IMR-90 (cell line): Measurements from ENCODE around the gene MT1G. TPM values are rescaled to one million over a fixed set of nuclear protein-coding genes. Genes with fewer than 3 reads are reported as not detected.

ENCODE experiments used
- ATAC-seq: fragments of 200-7000 bp; cut with Tn5 transposase; 2 replicates; pipeline ENCODE4 v1.9.1; 2020; ENCODE audit warnings: low read depth, mild to moderate bottlenecking, moderate library complexity
- BruUV-seq: library from RNA; stranded (reverse); fragments of 400-500 nt; replicated peaks from 2 replicates; lab custom pipeline; 2021; lab: Mats Ljungman, UMichigan
- CTCF ChIA-PET: fragments of 300-600 bp; formaldehyde crosslinking; extraction: SDS; loops from one replicate; lab custom pipeline; 2021; ENCODE audit warnings: antibody characterized with exemption; lab: Yijun Ruan, JAX
- POLR2A ChIA-PET: fragments of 300-600 bp; sonication (Branson Sonifier 250); formaldehyde crosslinking; loops from one replicate; lab custom pipeline; 2022; ENCODE audit warnings: antibody characterized with exemption; ENCODE audit not compliant: unreplicated experiment; lab: Charles Lee
- DNase-seq: peaks from one replicate; pipeline ENCODE4 v3.0.0; 2013
- H2AFZ ChIP-seq: replicated peaks from 2 replicates; pipeline ENCODE3; 2013; ENCODE audit warnings: low read length, mild to moderate bottlenecking; ENCODE audit not compliant: poor library complexity
- H2AK5ac ChIP-seq: 2 replicates; pipeline ENCODE4 v1.6.1; 2013; ENCODE audit warnings: low read depth, low read length, inconsistent platforms
- H2AK9ac ChIP-seq: replicated peaks from 2 replicates; pipeline ENCODE3; 2013; ENCODE audit warnings: mild to moderate bottlenecking, low read depth, low read length, moderate library complexity; ENCODE audit not compliant: poor library complexity
- H2BK120ac ChIP-seq: 2 replicates; pipeline ENCODE4 v1.6.1; 2013; ENCODE audit warnings: low read depth, low read length, inconsistent platforms
- H2BK15ac ChIP-seq: 3 replicates; pipeline ENCODE4 v1.6.1; 2013; ENCODE audit warnings: low read depth, low read length, inconsistent platforms
- H2BK20ac ChIP-seq: 2 replicates; pipeline ENCODE4 v1.6.1; 2013; ENCODE audit warnings: low read depth, mild to moderate bottlenecking, inconsistent platforms, low read length, moderate library complexity
- H2BK5ac ChIP-seq: 2 replicates; pipeline ENCODE4 v1.6.1; 2013; ENCODE audit warnings: mild to moderate bottlenecking, low read depth, low read length, inconsistent platforms; ENCODE audit not compliant: poor library complexity, severe bottlenecking
- H3K14ac ChIP-seq: replicated peaks from 2 replicates; pipeline ENCODE4 v1.6.1; 2013; ENCODE audit warnings: low read depth, low read length, inconsistent platforms
- H3K18ac ChIP-seq: 2 replicates; pipeline ENCODE4 v1.6.1; 2013; ENCODE audit warnings: low read depth, low read length, control low read depth
- H3K23ac ChIP-seq: 2 replicates; pipeline ENCODE4 v1.6.1; 2013; ENCODE audit warnings: low read depth, low read length, inconsistent platforms
- H3K27ac ChIP-seq: 2 replicates; pipeline ENCODE4 v1.5.1; 2013; ENCODE audit warnings: mild to moderate bottlenecking, control low read depth, low read length; ENCODE audit not compliant: insufficient read depth
- H3K27me3 ChIP-seq: 2 replicates; pipeline ENCODE4 v1.6.1; 2013; ENCODE audit warnings: low read length; ENCODE audit not compliant: control insufficient read depth, insufficient read depth
- H3K36me3 ChIP-seq: 2 replicates; pipeline ENCODE4 v1.6.1; 2013; ENCODE audit warnings: low read length, mixed read lengths; ENCODE audit not compliant: control insufficient read depth, insufficient read depth
- H3K4ac ChIP-seq: 2 replicates; pipeline ENCODE4 v1.6.1; 2013; ENCODE audit warnings: low read depth, low read length, inconsistent platforms
- H3K4me1 ChIP-seq: 2 replicates; pipeline ENCODE4 v1.6.1; 2013; ENCODE audit warnings: low read length, mixed read lengths; ENCODE audit not compliant: control insufficient read depth, insufficient read depth
- H3K4me2 ChIP-seq: 2 replicates; pipeline ENCODE4 v1.6.1; 2013; ENCODE audit warnings: low read depth, mild to moderate bottlenecking, control low read depth, low read length, moderate library complexity
- H3K4me3 ChIP-seq: 2 replicates; pipeline ENCODE4 v1.5.1; 2013; ENCODE audit warnings: low read depth, mild to moderate bottlenecking, control low read depth, low read length, moderate library complexity; ENCODE audit not compliant: insufficient read depth
- H3K56ac ChIP-seq: 2 replicates; pipeline ENCODE4 v1.6.1; 2013; ENCODE audit warnings: low read length, inconsistent platforms; ENCODE audit not compliant: insufficient read depth; ENCODE audit errors: extremely low read depth
- H3K79me1 ChIP-seq, 2 experiments: 2 replicates each; pipeline ENCODE4 v1.6.1; 2013; ENCODE audit warnings: low read length in 2 of 2, inconsistent platforms in 1 of 2, low read depth in 1 of 2
- H3K9ac ChIP-seq: 2 replicates; pipeline ENCODE4 v1.6.1; 2013; ENCODE audit warnings: low read depth, low read length, control low read depth
- H3K9me1 ChIP-seq: 2 replicates; pipeline ENCODE4 v1.6.1; 2013; ENCODE audit warnings: low read length, inconsistent platforms; ENCODE audit not compliant: insufficient read depth
- H3K9me3 ChIP-seq: 2 replicates; pipeline ENCODE4 v1.6.1; 2013; ENCODE audit warnings: low read length; ENCODE audit not compliant: control insufficient read depth, insufficient read depth
- H4K20me1 ChIP-seq: 2 replicates; pipeline ENCODE4 v1.6.1; 2013; ENCODE audit warnings: low read length, inconsistent platforms; ENCODE audit not compliant: insufficient read depth
- H4K5ac ChIP-seq: 2 replicates; pipeline ENCODE4 v1.6.1; 2013; ENCODE audit warnings: mild to moderate bottlenecking, low read depth, low read length, control low read depth
- H4K8ac ChIP-seq, 2 experiments: 2 replicates each; pipeline ENCODE4 v1.6.1; 2013; ENCODE audit warnings: low read depth in 2 of 2, low read length in 2 of 2, control low read depth in 1 of 2, inconsistent platforms in 1 of 2
- H4K91ac ChIP-seq: 2 replicates; pipeline ENCODE4 v1.6.1; 2013; ENCODE audit warnings: low read depth, low read length, inconsistent platforms; ENCODE audit not compliant: insufficient read depth
- CHD1 ChIP-seq: IDR thresholded peaks from 2 replicates; pipeline ENCODE4 v1.6.1; 2012; ENCODE audit warnings: low read depth, low read length, improper control_type of control experiment
- WGBS, 2 experiments: methylation state at CpG; one replicate each; pipeline versions ENCODE4 v1.1.5 to v1.1.7; 2013; ENCODE audit warnings: missing lambda C conversion rate in 2 of 2; ENCODE audit not compliant: insufficient read length in 1 of 2; ENCODE audit errors: extremely low coverage in 2 of 2; 5-methylcytosine and 5-hydroxymethylcytosine counted together
- dilution Hi-C: fragments of 300-500 bp; cut with HindIII; formaldehyde crosslinking; loops from one replicate; pipeline ENCODE4 v1.14.3; 2018; ENCODE audit warnings: low sequenced_read_pairs; ENCODE audit not compliant: unreplicated experiment
- in situ Hi-C: fragments of 300-500 bp; cut with MboI; formaldehyde crosslinking; loops from 3 replicates; pipeline ENCODE4 v1.14.3; 2019; ENCODE audit warnings: low sequenced_read_pairs, inconsistent platforms, mixed read lengths
- intact Hi-C: fragments of 100-400 bp; cut with micrococcal nuclease; formaldehyde crosslinking; loops from 2 replicates; pipeline ENCODE4 v1.10.0; 2022
- polyA plus RNA-seq, 3 experiments: library from polyadenylated mRNA; depleted of rRNA; stranded (reverse); fragments of >200 nt; gene quantifications; 2 replicates each; pipeline ENCODE4 v1.2.3, GENCODE V29; 2012; ENCODE audit warnings: low replicate concordance in 1 of 3
- total RNA-seq: library from RNA; depleted of rRNA; stranded (reverse); fragments of >200 nt; gene quantifications from 2 replicates; pipeline ENCODE4 v1.2.3, GENCODE V29; 2012
- TF ChIP-seq, protein P1 (sequence below): conservative IDR thresholded peaks from 2 replicates; pipeline ENCODE4 v1.5.1; 2012; ENCODE audit warnings: mild to moderate bottlenecking, low read depth, low read length, improper control_type of control experiment

Gene MT1G
- total and polyA plus RNA-seq, 2 of the 4 experiments (the other 2 are of a cell fraction), result 0.48 TPM; not detected in 1

DNA sequence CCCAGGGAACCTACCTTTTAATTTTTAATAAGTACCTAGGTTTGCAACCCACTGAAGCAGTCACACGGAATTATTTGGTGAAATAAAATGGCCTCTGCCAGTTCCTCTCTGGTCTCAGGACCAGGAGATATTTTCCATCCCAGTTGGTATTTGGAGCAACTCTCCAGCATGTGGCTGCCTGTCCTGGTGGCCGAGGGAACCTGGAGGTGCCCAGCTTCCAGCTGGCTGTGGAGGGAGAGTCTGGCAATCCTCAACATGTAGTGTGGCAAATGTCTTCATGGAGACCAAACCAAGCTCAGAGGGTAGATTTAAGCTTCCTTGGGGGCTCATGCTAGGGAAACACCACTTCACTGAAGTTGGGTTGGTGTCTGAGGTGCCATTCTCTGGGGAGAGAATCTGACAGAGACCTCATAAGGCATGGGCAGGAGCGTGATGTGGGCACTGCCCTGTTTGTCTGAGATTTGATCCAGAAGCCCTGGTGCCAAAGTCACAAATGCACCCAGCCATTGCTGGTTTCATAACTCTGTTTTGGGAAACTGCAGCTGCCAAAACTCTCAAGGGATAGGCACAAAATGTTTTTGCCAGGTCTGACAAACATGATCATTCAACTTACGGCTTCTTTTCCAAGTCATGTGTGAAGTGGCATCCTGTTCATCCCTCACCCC is 17.2 kb upstream of the MT1G start (continued):
- no peak for TF ChIP-seq CHD1

DNA sequence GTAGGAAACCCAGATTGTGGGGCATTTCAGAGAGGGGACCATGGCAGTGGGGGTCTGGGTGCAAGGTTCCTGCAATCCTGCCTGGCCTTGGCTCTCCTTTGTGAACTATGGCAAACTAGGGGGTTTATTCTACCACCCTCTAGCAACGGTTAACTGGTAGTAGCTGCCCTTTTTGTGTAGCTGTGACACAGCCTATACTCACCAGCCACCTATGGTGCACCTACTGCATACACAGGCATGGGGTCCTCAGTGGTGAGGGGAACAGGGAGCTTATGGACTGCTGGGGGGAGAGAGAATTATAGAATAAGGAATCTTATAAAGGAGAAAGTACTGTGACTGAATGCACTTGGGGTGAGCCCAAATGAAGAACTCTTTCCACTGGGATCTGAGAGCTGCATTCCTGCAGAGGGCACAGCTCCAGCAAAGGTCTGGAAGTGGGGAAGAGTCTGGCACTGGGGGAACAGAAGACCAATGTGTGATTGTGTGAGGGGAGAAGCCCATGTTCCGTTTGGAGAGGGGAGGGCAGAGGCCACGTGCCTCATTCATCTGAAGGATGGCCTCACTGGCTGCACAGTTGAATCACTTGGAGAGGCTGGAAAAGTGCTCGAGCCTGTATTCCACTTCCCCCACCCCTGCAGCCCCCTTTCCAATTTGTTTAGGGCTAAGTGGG is 16.5 kb upstream of the MT1G start:
- intact Hi-C loops (loop anchor here (5.0 kb wide), 2 partner anchors 57 to 77 kb away; partner anchors contain the start of genes MT1E and MT2A), in situ Hi-C loops (no loop called here), dilution Hi-C loops (no loop called here)
- Histone ChIP-seq H3K4me3 (no peak overlapping the region), H2BK120ac (no peak overlapping the region), H2AK9ac (no peak overlapping the region), H4K91ac (no peak overlapping the region), H3K9me3 (peaks cover 3% of the 10 kb centered on the region; the same call in 1 of the 2 replicates), H3K4me1 (peaks cover 7% of the 10 kb centered on the region; the same call in 1 of the 2 replicates), H4K20me1 (no peaks in the 10 kb centered on the region), H3K56ac (no peak overlapping the region), H3K9me1 (no peaks in the 10 kb centered on the region), H2BK20ac (no peak overlapping the region), H2BK15ac (no peak overlapping the region), H3K27me3 (no peaks in the 10 kb centered on the region), H3K36me3 (no peaks in the 10 kb centered on the region; the same call in 1 of the 2 replicates), H4K5ac (no peak overlapping the region), H3K4ac (no peak overlapping the region), H3K4me2 (no peak overlapping the region), H3K27ac (no peak overlapping the region), H2AFZ (no peak overlapping the region), H3K14ac (no peak overlapping the region), H3K23ac (no peak overlapping the region), H2BK5ac (no peak overlapping the region), H3K9ac (no peak overlapping the region), H3K79me1 (peaks cover 3% of the 10 kb centered on the region in 2 experiments; a peak in 1 of 4 replicates), H4K8ac (no peak overlapping the region), H3K18ac (no peak overlapping the region), H2AK5ac (no peak overlapping the region)
- ChIA-PET POLR2A (no interaction called here), CTCF (interaction anchor here (1.4 kb wide), 1 partner anchor 17 kb away, joined by 4 read pairs; no protein-coding TSS in a partner anchor)
- ATAC-seq (no peak), DNase-seq (no peak)
- WGBS, 2 experiments, result 83% methylated on average over 1 of the region's 4 CpGs; no CpG with 5 or more reads in 1 of the 2 experiments
- TF ChIP-seq, protein P1, sequence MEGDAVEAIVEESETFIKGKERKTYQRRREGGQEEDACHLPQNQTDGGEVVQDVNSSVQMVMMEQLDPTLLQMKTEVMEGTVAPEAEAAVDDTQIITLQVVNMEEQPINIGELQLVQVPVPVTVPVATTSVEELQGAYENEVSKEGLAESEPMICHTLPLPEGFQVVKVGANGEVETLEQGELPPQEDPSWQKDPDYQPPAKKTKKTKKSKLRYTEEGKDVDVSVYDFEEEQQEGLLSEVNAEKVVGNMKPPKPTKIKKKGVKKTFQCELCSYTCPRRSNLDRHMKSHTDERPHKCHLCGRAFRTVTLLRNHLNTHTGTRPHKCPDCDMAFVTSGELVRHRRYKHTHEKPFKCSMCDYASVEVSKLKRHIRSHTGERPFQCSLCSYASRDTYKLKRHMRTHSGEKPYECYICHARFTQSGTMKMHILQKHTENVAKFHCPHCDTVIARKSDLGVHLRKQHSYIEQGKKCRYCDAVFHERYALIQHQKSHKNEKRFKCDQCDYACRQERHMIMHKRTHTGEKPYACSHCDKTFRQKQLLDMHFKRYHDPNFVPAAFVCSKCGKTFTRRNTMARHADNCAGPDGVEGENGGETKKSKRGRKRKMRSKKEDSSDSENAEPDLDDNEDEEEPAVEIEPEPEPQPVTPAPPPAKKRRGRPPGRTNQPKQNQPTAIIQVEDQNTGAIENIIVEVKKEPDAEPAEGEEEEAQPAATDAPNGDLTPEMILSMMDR, result no peak
- BruUV-seq, result no TSS peak
